Gastrocnemius medialis (tissue), 4 donors: ENCODE results near the gene SURF6. TPM values are rescaled to one million over a fixed set of nuclear protein-coding genes. Genes with fewer than 3 reads are reported as not detected.
"Not testable (repeated sequence)": the region's sequence is repeated elsewhere in the genome, so short reads cannot be mapped to it uniquely, and the experiment has no call there.

Experiments used
- ATAC-seq, 2 donors: fragments of 150-250 bp; one replicate each; pipeline ENCODE4 v1.9.1; 2016
- DNase-seq, 2 donors: peaks; one replicate each; pipeline ENCODE4 v3.0.0-alpha.2; 2019
- H3K27ac ChIP-seq, 4 donors: fragments of 200-600 bp; sonication (generic); 1 replicate in 1 of 4; 2 replicates in 3 of 4; pipeline ENCODE4 v1.5.1; 2016 to 2018; ENCODE audit warnings: mild to moderate bottlenecking in 2 of 4, moderate library complexity in 1 of 4
- H3K27me3 ChIP-seq, 3 donors: fragments of 200-600 bp; sonication (generic) in 2 of 3; 1 replicate in 1 of 3; 2 replicates in 2 of 3; pipeline versions ENCODE4 v1.5.1 to v1.6.0; 2016 to 2019; ENCODE audit warnings: mild to moderate bottlenecking in 1 of 3, moderate library complexity in 1 of 3
- H3K36me3 ChIP-seq, 2 donors: fragments of 200-600 bp; sonication (generic) in 1 of 2; one replicate each; pipeline ENCODE4 v1.5.1; 2017 to 2018
- H3K4me1 ChIP-seq, 2 donors: fragments of 200-600 bp; sonication (generic) in 1 of 2; one replicate each; pipeline ENCODE4 v1.5.1; 2016 to 2017; ENCODE audit warnings: mild to moderate bottlenecking in 2 of 2
- H3K4me3 ChIP-seq, 4 donors: fragments of 200-600 bp; sonication (generic) in 3 of 4; 1 replicate in 1 of 4; 2 replicates in 3 of 4; pipeline ENCODE4 v1.5.1; 2016 to 2019; ENCODE audit warnings: mild to moderate bottlenecking in 2 of 4
- H3K9me3 ChIP-seq, 3 donors: fragments of 200-600 bp; sonication (generic) in 2 of 3; 1 replicate in 1 of 3; 2 replicates in 2 of 3; pipeline ENCODE4 v1.5.1; 2016 to 2019
- CTCF ChIP-seq, 5 experiments: fragments of 450-650 bp in 3 of 5; fragments of 200-600 bp in 2 of 5; sonication (generic) in 2 of 5; IDR thresholded peaks in 4 of 5; conservative IDR thresholded peaks in 1 of 5; 1 replicate in 4 of 5; 2 replicates in 1 of 5; pipeline ENCODE4 v1.5.1; 2016 to 2019; ENCODE audit warnings: antibody characterized with exemption in 5 of 5, mild to moderate bottlenecking in 3 of 5, moderate library complexity in 3 of 5
- POLR2A ChIP-seq, 2 donors: fragments of 450-650 bp; IDR thresholded peaks; one replicate each; pipeline ENCODE4 v1.6.1; 2017; ENCODE audit warnings: antibody characterized with exemption in 2 of 2, mild to moderate bottlenecking in 2 of 2, moderate library complexity in 2 of 2
- in situ Hi-C, 4 donors: fragments of 200-750 bp; cut with MboI; loops; one replicate each; pipeline versions ENCODE4 v1.15.0 to v1.8.0; 2017; ENCODE audit warnings: low sequenced_read_pairs in 4 of 4
- intact Hi-C: fragments of 100-400 bp; cut with DNase I; formaldehyde crosslinking; loops from one replicate; pipeline ENCODE4 v1.15.1; 2023; ENCODE audit warnings: low total_unique reads
- total RNA-seq, 4 donors: library from RNA; depleted of rRNA; stranded (reverse); fragments of >200 nt; gene quantifications; one replicate each; pipeline versions ENCODE4 v1.1.0 to v1.2.3, GENCODE V29; 2016

SURF6 gene
- total RNA-seq, 4 donors from 2014 or later = 13.4 to 34.2 (median 28.0) TPM

- H3K27ac ChIP-seq = no peak overlapping the region
- H3K9me3 ChIP-seq = no peaks in the 10 kb centered on the region
- intact Hi-C loops (no loop called here), in situ Hi-C loops (no loop called here)
- peaks cover 0 to 12% (median 8%) of the 10 kb centered on the region in 3 donors for H3K27me3 ChIP-seq
- no peaks in the 10 kb centered on the region for H3K36me3 ChIP-seq
- no peak for DNase-seq
- TF ChIP-seq CTCF (IDR thresholded peaks at IDR 0.05 in 4 of 5, conservative IDR thresholded peaks at IDR 0.05 in 1 of 5) (no peak), POLR2A (IDR thresholded peaks at IDR 0.05) (no peak)
- no peaks in the 10 kb centered on the region for H3K4me1 ChIP-seq
- no peak overlapping the region for H3K4me3 ChIP-seq
- ATAC-seq = no peak
Observed at GRCh38 chr9:133290751-133291302, 45.2 kb downstream of the SURF6 start.

GRCh38 chr9:133286523-133286922, 49.5 kb downstream of the SURF6 start:
- in situ Hi-C loops = no loop called here
- no peaks in the 10 kb centered on the region for H3K4me1 ChIP-seq

GRCh38 chr9:133285252-133285775, 50.7 kb downstream of the SURF6 start:
- H3K36me3 ChIP-seq = no peaks in the 10 kb centered on the region
- in situ Hi-C loops (no loop called here), intact Hi-C loops (no loop called here)
- no peaks in the 10 kb centered on the region for H3K9me3 ChIP-seq
- DNase-seq = no peak
- no peak overlapping the region for H3K4me3 ChIP-seq
- ATAC-seq = no peak
- no peak overlapping the region for H3K27ac ChIP-seq
- H3K4me1 ChIP-seq = no peaks in the 10 kb centered on the region
- TF ChIP-seq CTCF (IDR thresholded peaks at IDR 0.05 in 4 of 5, conservative IDR thresholded peaks at IDR 0.05 in 1 of 5) = no peak
- TF ChIP-seq POLR2A (IDR thresholded peaks at IDR 0.05) = no peak
- H3K27me3 ChIP-seq = peaks cover 0 to 3% (median 0%) of the 10 kb centered on the region in 3 donors

More at GRCh38 chr9:133286523-133286922, 49.5 kb downstream of the SURF6 start:
- intact Hi-C loops = no loop called here
- DNase-seq (no peak), ATAC-seq (no peak)
- Histone ChIP-seq H3K27ac (no peak overlapping the region), H3K36me3 (no peaks in the 10 kb centered on the region), H3K4me3 (no peak overlapping the region), H3K9me3 (no peaks in the 10 kb centered on the region), H3K27me3 (peaks cover 0 to 3% (median under 1%) of the 10 kb centered on the region in 3 donors)
- no peak for TF ChIP-seq POLR2A (IDR thresholded peaks at IDR 0.05)
- TF ChIP-seq CTCF (IDR thresholded peaks at IDR 0.05 in 4 of 5, conservative IDR thresholded peaks at IDR 0.05 in 1 of 5) = no peak

- intact Hi-C loops = no loop called here
Observed at GRCh38 chr9:133284362-133284761, 51.6 kb downstream of the SURF6 start.

GRCh38 chr9:133283255-133284032, 52.5 kb downstream of the SURF6 start:
- peaks cover 0 to 13% (median 2%) of the 10 kb centered on the region in 3 donors for H3K27me3 ChIP-seq
- in situ Hi-C loops, H3K4me1 ChIP-seq, ATAC-seq, H3K36me3 ChIP-seq, H3K9me3 ChIP-seq, H3K27ac ChIP-seq, DNase-seq, intact Hi-C loops, H3K4me3 ChIP-seq: not testable (repeated sequence)

More at GRCh38 chr9:133284362-133284761, 51.6 kb downstream of the SURF6 start:
- DNase-seq (no peak), ATAC-seq (no peak)
- H3K9me3 ChIP-seq = no peaks in the 10 kb centered on the region
- no peak overlapping the region for H3K27ac ChIP-seq
- no peak overlapping the region for H3K4me3 ChIP-seq
- no peak for TF ChIP-seq POLR2A (IDR thresholded peaks at IDR 0.05)
- TF ChIP-seq CTCF (IDR thresholded peaks at IDR 0.05 in 4 of 5, conservative IDR thresholded peaks at IDR 0.05 in 1 of 5) = no peak
- H3K36me3 ChIP-seq = no peaks in the 10 kb centered on the region
- no peaks in the 10 kb centered on the region for H3K4me1 ChIP-seq
- peaks cover 0 to 10% (median 0%) of the 10 kb centered on the region in 3 donors for H3K27me3 ChIP-seq
- in situ Hi-C loops = no loop called here
